Panc1 (cell line): ENCODE data around the gene NCOR2. TPM values are rescaled to one million over a fixed set of nuclear protein-coding genes. Genes with fewer than 3 reads are reported as not detected.

Experiments used
- ATAC-seq: fragments of 200-7000 bp; cut with Tn5 transposase; 2 replicates; pipeline ENCODE4 v1.9.1; 2020; ENCODE audit warnings: mild to moderate bottlenecking, moderate library complexity
- BruUV-seq: library from RNA; stranded (reverse); fragments of 400-500 nt; replicated peaks from 2 replicates; lab custom pipeline; 2021; lab: Mats Ljungman, UMichigan
- CTCF ChIA-PET: fragments of 300-600 bp; sonication (Branson Sonifier 250); formaldehyde crosslinking; loops from one replicate; lab custom pipeline; 2022; ENCODE audit warnings: antibody characterized with exemption; lab: Charles Lee
- POLR2A ChIA-PET: fragments of 300-600 bp; sonication (Branson Sonifier 250); formaldehyde crosslinking; loops from one replicate; lab custom pipeline; 2022; ENCODE audit warnings: antibody characterized with exemption; lab: Charles Lee
- DNase-seq: peaks from one replicate; pipeline ENCODE4 v3.0.0-alpha.2; 2010; ENCODE audit warnings: low read depth, low spot score
- H3K27ac ChIP-seq: 2 replicates; pipeline ENCODE4 v1.5.1; 2011; ENCODE audit warnings: mild to moderate bottlenecking, low read length, inconsistent platforms
- H3K27me3 ChIP-seq: fragments of 200-500 bp; sonication (Bioruptor generic); 2 replicates; pipeline ENCODE4 v1.6.0; 2014; ENCODE audit warnings: low read length, inconsistent platforms; ENCODE audit not compliant: control insufficient read depth, insufficient read depth
- H3K36me3 ChIP-seq: fragments of 200-500 bp; sonication (Bioruptor generic); 2 replicates; pipeline ENCODE4 v1.5.1; 2014; ENCODE audit warnings: inconsistent platforms, mild to moderate bottlenecking, low read length, moderate library complexity; ENCODE audit not compliant: control insufficient read depth, insufficient read depth
- H3K4me1 ChIP-seq: 2 replicates; pipeline ENCODE4 v1.5.1; 2011; ENCODE audit warnings: inconsistent platforms, mild to moderate bottlenecking, low read length, moderate library complexity; ENCODE audit not compliant: control insufficient read depth, insufficient read depth
- H3K4me3 ChIP-seq, 2 experiments: 2 replicates each; pipeline ENCODE4 v1.5.1; 2011 to 2012; ENCODE audit warnings: low read depth in 2 of 2, low read length in 2 of 2, mild to moderate bottlenecking in 2 of 2, inconsistent platforms in 1 of 2, moderate library complexity in 1 of 2
- H3K9me3 ChIP-seq: fragments of 200-500 bp; sonication (Bioruptor generic); 2 replicates; pipeline ENCODE4 v1.5.1; 2014; ENCODE audit warnings: low read depth, mild to moderate bottlenecking, inconsistent platforms, low read length, moderate library complexity; ENCODE audit not compliant: control insufficient read depth, insufficient read depth
- CTCF ChIP-seq: fragments of 450-650 bp; IDR thresholded peaks from 2 replicates; pipeline ENCODE4 v1.5.1; 2017; ENCODE audit warnings: mild to moderate bottlenecking
- POLR2AphosphoS5 ChIP-seq: IDR thresholded peaks from 2 replicates; pipeline ENCODE4 v1.6.1; 2012; ENCODE audit warnings: mild to moderate bottlenecking, low read depth, low read length, moderate library complexity
- REST ChIP-seq, 2 experiments: IDR thresholded peaks; 2 replicates each; pipeline ENCODE4 v1.6.1; 2011 to 2012; ENCODE audit warnings: low read depth in 2 of 2, control low read depth in 1 of 2, low read length in 1 of 2, mild to moderate bottlenecking in 1 of 2, moderate library complexity in 1 of 2; ENCODE audit not compliant: insufficient read depth in 1 of 2
- SIN3A ChIP-seq: IDR thresholded peaks from 2 replicates; pipeline ENCODE4 v1.6.1; 2012; ENCODE audit warnings: low read depth, mild to moderate bottlenecking, low read length, moderate library complexity, borderline replicate concordance; ENCODE audit not compliant: insufficient read depth
- TCF7L2 ChIP-seq: IDR thresholded peaks from 2 replicates; pipeline ENCODE4 v1.6.1; 2011; ENCODE audit warnings: mild to moderate bottlenecking, low read depth, low read length, inconsistent platforms
- in situ Hi-C: cut with HindIII; loops from 2 replicates; pipeline ENCODE4 v1.10.0; 2016; ENCODE audit warnings: low sequenced_read_pairs, low pct_unique_long_range_greater_than_20kb
- intact Hi-C: fragments of 100-400 bp; cut with micrococcal nuclease; formaldehyde crosslinking; loops from one replicate; pipeline ENCODE4 v1.10.0; 2022; ENCODE audit not compliant: unreplicated experiment
- total RNA-seq: library from RNA; stranded (reverse); gene quantifications from one replicate; pipeline ENCODE4 v1.2.1, GENCODE V29; 2021; ENCODE audit not compliant: unreplicated experiment

NCOR2 gene
- total RNA-seq, 1 experiment from 2014 or later = 461 TPM

DNA sequence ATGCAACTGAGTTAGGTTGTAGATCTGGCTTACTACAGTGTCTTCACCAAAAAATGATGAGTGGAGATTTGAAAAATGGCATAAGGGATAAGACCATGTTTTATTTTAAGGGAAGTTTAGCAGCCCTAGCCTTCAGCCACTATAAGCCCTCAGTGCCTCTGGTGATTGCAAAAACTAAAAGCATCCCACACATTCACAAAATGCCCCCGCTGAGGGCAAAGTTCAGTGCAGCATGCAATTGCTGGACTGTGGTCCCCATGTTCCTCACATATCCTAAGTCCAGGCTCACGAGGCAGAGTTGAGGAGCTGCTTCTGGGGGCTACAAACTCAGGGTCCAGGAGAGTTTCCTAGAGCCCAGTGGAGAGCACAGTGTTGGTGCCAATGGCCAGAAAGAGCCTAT is 29.6 kb upstream of the NCOR2 start:
- H3K9me3 ChIP-seq = no peaks in the 10 kb centered on the region

GRCh38 chr12:124595444-124595843 is 28.0 kb upstream of the NCOR2 start:
- ChIA-PET POLR2A (interaction anchor here (0.6 kb wide), 1 partner anchor 10 kb away, joined by 4 read pairs; no protein-coding TSS in a partner anchor), CTCF (interaction anchor here (0.6 kb wide), 1 partner anchor 10 kb away, joined by 3 read pairs; no protein-coding TSS in a partner anchor)
- no peaks in the 10 kb centered on the region for H3K27me3 ChIP-seq
- no peak overlapping the region for H3K4me3 ChIP-seq
- no TSS peak for BruUV-seq
- no peak overlapping the region for H3K27ac ChIP-seq
- intact Hi-C loops (no loop called here), in situ Hi-C loops (no loop called here)
- DNase-seq = no peak
- H3K36me3 ChIP-seq = no peaks in the 10 kb centered on the region
- no peak; the same call in 1 of the 2 replicates for ATAC-seq
- no peaks in the 10 kb centered on the region for H3K9me3 ChIP-seq
- H3K4me1 ChIP-seq = no peaks in the 10 kb centered on the region; the same call in 1 of the 2 replicates
- TF ChIP-seq CTCF (no peak), POLR2AphosphoS5 (no peak), TCF7L2 (no peak), REST (IDR thresholded peaks at IDR 0.05; ENCODE audit: insufficient read depth in 1 of 2, low read depth in 2 of 2, low read length in 1 of 2) (no peak), SIN3A (no peak)

More for the DNA sequence above, 29.6 kb upstream of the NCOR2 start:
- in situ Hi-C loops = no loop called here
- Histone ChIP-seq H3K27me3 (no peaks in the 10 kb centered on the region), H3K4me1 (no peaks in the 10 kb centered on the region; the same call in 1 of the 2 replicates), H3K36me3 (no peaks in the 10 kb centered on the region), H3K27ac (no peak overlapping the region), H3K4me3 (no peak overlapping the region)
- intact Hi-C loops = no loop called here
- DNase-seq = no peak
- POLR2A ChIA-PET = no interaction called here
- BruUV-seq = no TSS peak
- CTCF ChIA-PET = no interaction called here
- no peak for ATAC-seq
- no peak for TF ChIP-seq POLR2AphosphoS5
- no peak for TF ChIP-seq CTCF
- TF ChIP-seq SIN3A = no peak
- TF ChIP-seq TCF7L2 = no peak
- no peak for TF ChIP-seq REST (IDR thresholded peaks at IDR 0.05; ENCODE audit: insufficient read depth in 1 of 2, low read depth in 2 of 2, low read length in 1 of 2)
